ENCODE data around the gene DMP1. TPM values are rescaled to one million over a fixed set of nuclear protein-coding genes. Genes with fewer than 3 reads are reported as not detected.

DMP1 gene
- total and polyA plus RNA-seq, 2 of the 8 experiments (the other 6 are each of a cell fraction or from before 2014, with no cell fraction given) = 0.05 to 0.17 TPM

DNA sequence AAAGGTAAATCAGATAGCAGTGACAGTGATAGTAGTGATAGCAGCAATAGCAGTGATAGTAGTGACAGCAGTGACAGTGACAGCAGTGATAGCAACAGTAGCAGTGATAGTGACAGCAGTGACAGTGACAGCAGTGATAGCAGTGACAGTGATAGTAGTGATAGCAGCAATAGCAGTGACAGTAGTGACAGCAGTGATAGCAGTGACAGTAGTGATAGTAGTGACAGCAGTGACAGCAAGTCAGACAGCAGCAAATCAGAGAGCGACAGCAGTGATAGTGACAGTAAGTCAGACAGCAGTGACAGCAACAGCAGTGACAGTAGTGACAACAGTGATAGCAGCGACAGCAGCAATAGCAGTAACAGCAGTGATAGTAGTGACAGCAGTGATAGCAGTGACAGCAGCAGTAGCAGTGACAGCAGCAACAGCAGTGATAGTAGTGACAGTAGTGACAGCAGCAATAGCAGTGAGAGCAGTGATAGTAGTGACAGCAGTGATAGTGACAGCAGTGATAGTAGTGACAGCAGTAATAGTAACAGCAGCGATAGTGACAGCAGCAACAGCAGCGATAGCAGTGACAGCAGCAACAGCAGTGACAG is 35.7 kb upstream of the DMP1 start:
- Histone ChIP-seq H2BK5ac (ENCODE audit: low read depth, low read length) (no peak overlapping the region), H3K56ac (replicated peaks; ENCODE audit: insufficient read length, low read depth, low read length) (no peak overlapping the region), H3K14ac (ENCODE audit: insufficient read length) (no peak overlapping the region), H3K4me1 (replicated peaks in 1 of 4; ENCODE audit: control insufficient read depth in 3 of 4, insufficient read depth in 4 of 4, low read length in 3 of 4) (no peaks in the 10 kb centered on the region), H4K5ac (ENCODE audit: insufficient read length, low read depth, low read length) (no peak overlapping the region), H3K18ac (ENCODE audit: extremely low read depth, low read length) (no peak overlapping the region), H3K79me1 (ENCODE audit: low read depth, low read length) (no peaks in the 10 kb centered on the region), H3K27me3 (replicated peaks in 1 of 4; ENCODE audit: control insufficient read depth in 3 of 4, extremely low read depth in 1 of 4, insufficient read depth in 3 of 4, low read length in 3 of 4) (no peaks in the 10 kb centered on the region), H3K9me3 (ENCODE audit: insufficient read depth in 2 of 2, low read depth in 1 of 2, low read length in 1 of 2) (peaks cover 7 to 12% of the 10 kb centered on the region in 2 experiments; a peak in 3 of 4 replicates), H3K4me2 (ENCODE audit: insufficient read depth in 1 of 2, low read depth in 2 of 2, low read length in 2 of 2) (no peak overlapping the region), H4K8ac (ENCODE audit: extremely low read depth, insufficient read depth, low read length) (no peak overlapping the region), H3K36me3 (ENCODE audit: control insufficient read depth in 2 of 4, insufficient read depth in 4 of 4, low read length in 3 of 4) (no peaks in the 10 kb centered on the region), H2BK12ac (ENCODE audit: low read depth, low read length) (no peak overlapping the region), H2BK20ac (ENCODE audit: low read length) (no peak overlapping the region), H2BK15ac (ENCODE audit: low read length) (no peak overlapping the region), H3K9ac (replicated peaks in 1 of 4; ENCODE audit: extremely low read depth in 1 of 4, low read depth in 3 of 4, low read length in 3 of 4) (no peak overlapping the region), H2BK120ac (replicated peaks; ENCODE audit: low read depth, low read length) (no peak overlapping the region), H3K4me3 (ENCODE audit: extremely low read depth in 1 of 4, insufficient read depth in 2 of 4, low read depth in 3 of 4, low read length in 4 of 4) (no peak overlapping the region), H3K23ac (ENCODE audit: insufficient read length) (no peak overlapping the region), H3K27ac (ENCODE audit: low read depth, low read length) (no peak overlapping the region), H3K79me2 (ENCODE audit: control insufficient read depth in 1 of 2, insufficient read depth in 2 of 2, low read length in 2 of 2) (no peaks in the 10 kb centered on the region), H4K91ac (replicated peaks; ENCODE audit: insufficient read length, low read length) (no peak overlapping the region), H2AFZ (ENCODE audit: low read length) (no peak overlapping the region), H4K20me1 (replicated peaks in 1 of 2; ENCODE audit: control insufficient read depth in 1 of 2, insufficient read depth in 2 of 2, low read length in 2 of 2) (peaks cover 0 to 2% of the 10 kb centered on the region in 2 experiments), H3K23me2 (ENCODE audit: low read depth, low read length) (no peaks in the 10 kb centered on the region), H3K4ac (replicated peaks; ENCODE audit: insufficient read length, low read depth, low read length) (no peak overlapping the region), H2AK5ac (ENCODE audit: low read depth, low read length) (no peak overlapping the region)
- CTCF ChIA-PET (ENCODE audit: partially characterized antibody) = no interaction called here
- FAIRE-seq (no peak), DNase-seq (ENCODE audit: low read depth in 1 of 2, low spot score in 2 of 2) (no peak)
- WGBS, 2 experiments (ENCODE audit: extremely low coverage in 1 of 2, insufficient coverage in 1 of 2, insufficient read length in 1 of 2, insufficient replicate concordance in 2 of 2, low coverage in 1 of 2, low lambda C conversion rate in 2 of 2, missing lambda C conversion rate in 1 of 2) = 91% methylated on average over 4 of the region's 4 CpGs; no CpG with 5 or more reads in 1 of the 2 experiments
- POLR2A ChIA-PET (ENCODE audit: partially characterized antibody) = no interaction called here
- TF ChIP-seq CBX5 (IDR thresholded peaks at IDR 0.05; ENCODE audit: low read depth, low read length) = no peak
- no peak for TF ChIP-seq GABPA (IDR thresholded peaks at IDR 0.05; ENCODE audit: borderline replicate concordance, insufficient read depth, low read length)
- no peak for TF ChIP-seq PHF8 (conservative IDR thresholded peaks at IDR 0.05; ENCODE audit: low read depth, low read length)
